HL-60/S4 treated with phorbol 12-myristate 13-acetate at 8.2 ng/mL for 4 days and 3 days (cell line): ENCODE data around the gene DGKG.

Experiments used
- in situ Hi-C: fragments of 300-500 bp; cut with MboI; formaldehyde crosslinking; loops from 2 replicates; pipeline ENCODE4 v1.15.0; 2022; ENCODE audit warnings: low sequenced_read_pairs

The DGKG gene

DNA sequence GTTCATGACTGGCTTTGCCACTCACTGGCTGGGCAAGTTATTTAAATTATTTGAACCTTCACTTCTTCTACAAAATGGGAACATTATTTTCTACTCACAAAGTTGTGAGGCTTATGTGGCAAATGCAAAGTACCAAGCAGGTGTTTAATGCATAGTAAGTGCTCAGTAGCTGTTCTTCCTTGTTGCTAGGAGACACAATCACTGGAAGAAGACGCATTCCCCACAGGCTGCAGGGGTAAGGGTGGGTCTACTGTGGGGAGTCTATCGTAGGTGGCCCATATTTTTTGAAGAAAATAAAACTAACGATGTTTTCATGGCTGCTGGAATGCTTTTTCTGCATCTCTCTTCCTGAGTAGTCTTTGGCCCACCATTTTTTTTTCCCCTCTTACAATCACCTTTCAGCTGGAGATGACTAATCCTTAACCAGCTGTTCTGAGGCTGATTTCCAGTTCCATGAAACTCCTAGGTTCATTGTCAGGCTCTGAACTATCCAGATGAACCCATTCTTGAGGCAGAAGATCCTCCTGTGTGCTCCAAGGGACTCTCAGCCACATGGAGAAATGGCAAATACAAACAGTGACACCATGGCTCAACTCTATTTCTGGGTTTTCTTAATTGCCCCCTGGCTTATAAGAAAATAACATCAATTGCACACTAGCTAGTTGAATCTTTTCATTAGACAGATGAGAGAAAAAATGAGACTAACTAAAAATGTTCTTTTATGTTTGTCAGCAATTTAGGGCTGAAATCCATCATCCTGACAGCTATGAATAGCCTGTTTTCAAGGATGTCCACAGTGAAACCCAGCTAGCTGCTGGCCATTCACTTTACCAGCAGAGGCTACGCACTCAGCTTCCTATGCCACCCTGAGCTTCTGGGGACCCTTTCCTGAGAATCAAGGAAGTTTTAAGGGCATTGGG lies 144.9 kb downstream of the DGKG start:
- in situ Hi-C loops = no loop called here

DNA sequence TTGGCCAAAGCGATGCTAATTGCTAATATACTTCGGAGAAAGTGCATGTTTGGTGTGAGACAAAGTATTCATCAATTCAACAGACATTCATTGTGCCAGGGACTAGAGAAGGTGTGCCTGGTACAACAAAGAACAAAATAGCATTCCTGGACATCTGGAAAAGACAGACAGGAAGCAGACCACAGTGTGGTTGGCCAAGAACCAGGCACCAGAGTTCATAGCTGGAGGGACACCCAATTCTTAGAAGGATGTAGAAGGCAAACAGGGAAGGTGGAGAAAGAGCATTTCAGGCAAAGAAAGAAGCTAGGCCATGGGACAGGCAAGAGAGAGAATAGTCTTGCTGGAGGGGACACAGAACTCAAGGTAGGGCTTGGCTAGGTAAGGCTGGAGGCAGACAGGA lies 147.4 kb downstream of the DGKG start:
- in situ Hi-C loops = no loop called here

GRCh38 chr3:186213946-186214345 lies 148.1 kb downstream of the DGKG start:
- in situ Hi-C loops = no loop called here

- in situ Hi-C loops = no loop called here
Measured at GRCh38 chr3:186212611-186213010, 149.4 kb downstream of the DGKG start.

- in situ Hi-C loops = no loop called here
Measured at GRCh38 chr3:186210852-186211500, 151.1 kb downstream of the DGKG start.

- in situ Hi-C loops = no loop called here
Measured at GRCh38 chr3:186209810-186210752, 152.0 kb downstream of the DGKG start.

GRCh38 chr3:186208296-186208989 lies 153.6 kb downstream of the DGKG start:
- in situ Hi-C loops = no loop called here

DNA sequence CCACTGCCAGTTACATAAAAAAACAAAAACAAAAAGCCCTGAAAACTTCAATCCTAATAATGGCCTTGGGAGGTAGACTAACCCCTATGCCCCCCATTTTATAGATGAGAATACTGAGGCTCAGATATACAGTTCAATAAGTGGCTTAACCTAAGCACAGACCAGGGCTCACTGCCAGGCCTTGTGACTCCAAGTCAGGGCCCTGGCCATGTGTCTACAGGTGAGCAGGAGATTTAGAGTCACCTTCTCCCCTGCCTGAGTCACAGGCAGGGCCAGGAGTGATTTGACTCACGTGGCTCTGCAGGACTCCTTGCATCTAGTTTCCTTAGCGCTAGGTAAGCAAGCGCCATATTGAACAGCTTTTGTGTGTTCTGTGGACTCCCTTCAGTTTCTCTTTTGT lies 154.5 kb downstream of the DGKG start:
- in situ Hi-C loops = no loop called here

GRCh38 chr3:186200726-186201125 lies 161.3 kb downstream of the DGKG start:
- in situ Hi-C loops = no loop called here

DNA sequence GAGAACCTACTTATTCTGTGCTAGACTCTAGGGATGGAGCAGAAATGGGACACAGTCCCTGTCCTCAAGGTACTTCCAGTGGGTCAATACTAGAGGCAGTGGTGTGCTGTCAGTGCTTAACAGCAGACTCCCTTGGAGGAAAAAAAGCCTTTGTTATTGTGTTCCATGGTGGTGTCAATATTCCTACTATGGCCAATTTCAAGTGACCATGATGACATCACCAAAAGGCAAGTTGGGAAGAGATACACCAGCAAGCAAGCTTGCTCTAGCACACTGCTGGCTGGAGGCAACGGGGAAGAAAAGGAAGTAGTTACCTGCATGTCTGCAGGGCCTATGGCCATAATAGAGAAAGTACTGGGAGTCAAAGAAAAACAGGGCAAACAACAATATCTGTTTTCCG lies 163.6 kb downstream of the DGKG start:
- in situ Hi-C loops = no loop called here

- in situ Hi-C loops = no loop called here
Measured at GRCh38 chr3:186194451-186194811, 167.6 kb downstream of the DGKG start.

DNA sequence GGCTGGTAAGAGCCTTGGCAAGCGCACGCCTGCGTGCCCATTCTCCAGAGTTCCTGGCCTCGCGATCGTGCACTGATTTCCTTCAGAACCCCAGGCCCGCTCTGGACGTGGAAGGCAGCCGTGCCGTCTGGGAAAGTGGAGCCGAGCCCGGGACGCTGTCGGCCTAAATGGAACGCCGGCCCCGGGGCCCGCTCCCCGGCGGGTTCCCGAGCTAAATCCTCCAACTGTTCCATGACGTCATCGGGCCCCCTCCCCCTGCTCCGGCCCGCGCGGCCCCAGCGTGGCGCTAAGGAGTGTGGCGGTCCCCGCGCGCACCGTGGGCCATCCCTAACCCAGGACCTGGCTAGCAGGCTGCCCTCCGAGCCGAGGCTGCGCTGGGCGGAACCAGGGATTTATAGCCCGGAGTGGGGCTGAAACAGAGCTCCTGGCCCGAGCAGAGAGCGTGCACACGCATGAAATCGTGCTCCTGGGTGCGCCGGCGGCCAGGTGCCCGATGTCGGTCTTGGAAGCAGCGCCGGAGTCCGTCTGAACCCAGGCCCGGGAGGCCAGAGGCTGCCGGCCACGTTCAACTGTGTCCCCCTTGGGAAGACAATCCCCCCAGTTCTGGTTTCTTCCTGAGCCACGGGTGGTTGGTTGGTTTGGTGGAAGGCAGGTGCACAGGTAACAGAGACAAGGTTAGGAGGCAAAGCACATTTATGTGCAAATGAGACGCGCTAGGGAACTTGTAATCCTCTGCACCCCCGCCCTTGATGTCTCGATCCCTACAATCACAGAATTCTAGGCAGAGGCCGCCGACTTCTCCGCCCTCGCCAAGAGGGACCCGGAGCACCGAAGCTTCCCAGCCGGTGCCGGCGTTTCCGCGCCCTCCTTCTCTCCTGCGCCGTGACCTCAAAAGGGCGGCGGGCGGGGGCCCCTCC lies 168.2 kb downstream of the DGKG start:
- in situ Hi-C loops = no loop called here

GRCh38 chr3:186192823-186193222 lies 169.2 kb downstream of the DGKG start:
- in situ Hi-C loops = no loop called here

GRCh38 chr3:186189492-186189891 lies 172.5 kb downstream of the DGKG start:
- in situ Hi-C loops = no loop called here

DNA sequence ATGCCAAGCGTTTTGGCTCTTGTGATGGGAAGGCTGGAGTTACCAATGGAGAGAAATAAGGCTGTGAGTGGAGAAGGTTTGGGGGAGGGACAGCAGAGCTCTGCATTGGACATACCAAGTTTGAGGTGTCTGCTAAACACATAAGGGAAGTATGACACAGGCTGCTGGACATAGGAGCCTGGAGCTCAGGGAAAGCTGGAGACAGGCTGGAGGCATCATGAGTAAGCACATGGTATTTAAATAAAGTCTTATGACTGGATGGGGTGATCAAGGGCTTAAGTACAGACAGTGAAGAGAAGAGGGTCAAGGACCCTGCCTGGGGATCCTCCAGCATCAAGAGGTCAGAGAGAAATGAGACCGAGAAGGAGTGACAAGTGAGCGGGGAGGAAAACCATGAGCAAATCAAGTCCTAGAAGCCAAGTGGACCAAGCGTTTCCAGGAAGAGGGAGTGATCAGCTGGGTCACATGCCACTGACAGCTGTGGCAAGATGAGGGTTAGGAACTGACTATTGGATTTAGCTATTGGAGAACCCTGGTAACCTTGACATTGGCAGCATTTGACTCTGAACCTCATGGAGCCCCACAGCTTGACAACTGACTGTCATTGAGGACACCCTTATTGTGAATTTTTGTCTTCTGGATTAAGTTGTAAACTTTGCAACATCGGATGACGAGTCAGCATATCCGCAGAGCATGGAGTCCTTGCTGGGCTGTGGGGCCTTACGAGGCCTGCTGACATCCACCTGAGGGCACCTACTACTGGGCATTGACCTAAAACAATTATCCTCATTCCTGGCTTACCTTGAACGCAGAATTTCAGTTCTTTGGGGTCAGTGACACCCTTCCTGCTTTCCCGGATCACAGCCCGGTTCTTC lies 174.4 kb downstream of the DGKG start:
- in situ Hi-C loops = no loop called here

DNA sequence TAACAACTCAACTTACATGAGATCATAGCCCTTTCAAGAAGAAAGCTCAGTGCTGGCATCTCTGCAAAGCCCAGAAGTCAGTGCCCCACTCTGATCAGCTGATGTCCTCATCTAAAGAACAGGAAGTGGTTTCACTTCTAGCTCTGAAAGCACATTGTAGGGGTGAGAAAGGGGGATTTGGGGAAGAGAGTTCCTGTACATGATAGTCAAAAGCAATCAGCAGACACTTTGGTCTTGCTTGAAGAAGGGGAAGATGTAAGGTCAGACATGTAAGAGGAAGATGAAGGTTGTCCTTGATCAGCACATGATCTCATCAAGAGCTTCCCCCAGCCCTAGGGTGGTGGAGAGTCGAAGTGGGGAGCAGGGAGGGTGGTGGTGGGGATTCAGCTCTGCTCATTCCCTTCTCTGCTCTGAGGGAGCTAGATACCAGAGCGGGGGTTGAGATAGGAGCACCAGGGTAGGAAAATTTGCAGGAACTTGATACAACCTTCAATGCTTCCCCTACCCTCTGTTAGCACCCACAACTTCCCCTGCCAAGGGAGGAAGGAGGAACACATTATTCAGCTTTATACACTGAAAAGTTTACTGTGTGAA lies 176.7 kb downstream of the DGKG start:
- in situ Hi-C loops = no loop called here

- in situ Hi-C loops = no loop called here
Measured at GRCh38 chr3:186184021-186184420, 178.0 kb downstream of the DGKG start.

GRCh38 chr3:186182850-186183249 lies 179.2 kb downstream of the DGKG start:
- in situ Hi-C loops = no loop called here
